ENCODE measurements around the gene GALNT10.

Gene GALNT10

GRCh38 chr5:154179846-154180710, 10.5 kb upstream of the GALNT10 start:
- DNase-seq = peak; percentile 16

GRCh38 chr5:154181161-154181560, 9.4 kb upstream of the GALNT10 start:
- no peak for DNase-seq

DNA sequence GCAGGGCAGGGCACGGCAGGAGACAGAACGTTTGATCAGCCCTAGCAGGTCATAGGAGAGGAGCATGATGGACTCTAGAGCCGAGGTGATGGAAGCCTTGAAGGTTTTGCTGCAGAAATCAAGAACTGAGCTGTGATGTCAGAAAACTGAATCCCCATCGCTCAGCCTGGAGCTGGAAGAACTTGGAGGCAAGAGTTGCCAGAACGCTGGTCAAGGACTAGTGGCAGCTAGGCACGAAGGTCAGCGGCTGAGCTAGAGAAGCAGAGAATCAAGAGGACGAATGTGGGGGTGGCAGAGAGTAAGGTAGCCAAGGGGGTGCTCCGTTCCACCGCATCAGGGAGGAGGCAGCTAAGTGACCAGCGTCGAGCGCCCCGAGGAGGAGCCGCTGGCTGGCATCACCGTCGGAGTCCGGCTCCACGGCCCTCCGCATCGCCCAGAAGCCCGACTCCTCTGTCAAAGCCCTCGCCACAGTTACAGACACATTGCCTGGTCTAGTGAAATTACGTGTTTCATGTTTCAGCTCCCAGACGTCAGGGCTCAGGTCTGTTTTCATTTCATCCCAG, 1.2 kb upstream of the GALNT10 start:
- no peak for DNase-seq

GRCh38 chr5:154189819-154190594, 526 bp upstream of the GALNT10 start:
- DNase-seq = peak; percentile 20

GRCh38 chr5:154191467-154192261, 1.1 kb downstream of the GALNT10 start:
- DNase-seq = no peak

DNA sequence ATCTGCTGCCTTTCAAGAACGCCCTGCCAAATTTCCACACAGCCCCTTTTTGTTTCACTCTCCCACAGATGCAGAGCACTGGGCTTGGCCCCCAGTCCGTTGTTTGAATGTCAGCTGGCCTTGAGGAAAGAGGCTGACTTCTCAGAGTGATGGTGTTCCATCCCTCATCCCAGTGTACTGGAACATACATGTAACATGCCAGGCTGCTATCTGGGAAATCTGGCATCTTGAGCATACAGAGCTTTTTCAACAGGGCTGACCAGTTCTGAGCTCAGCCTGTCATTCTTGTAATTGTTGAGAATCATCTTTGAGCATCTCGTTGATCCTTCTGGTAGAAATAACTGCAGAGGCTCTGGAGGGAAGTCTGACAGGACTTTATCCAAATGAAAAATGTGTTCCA, 2.8 kb downstream of the GALNT10 start:
- DNase-seq = no peak

- no peak for DNase-seq
Observed at GRCh38 chr5:154193701-154194121, 3.2 kb downstream of the GALNT10 start.

DNA sequence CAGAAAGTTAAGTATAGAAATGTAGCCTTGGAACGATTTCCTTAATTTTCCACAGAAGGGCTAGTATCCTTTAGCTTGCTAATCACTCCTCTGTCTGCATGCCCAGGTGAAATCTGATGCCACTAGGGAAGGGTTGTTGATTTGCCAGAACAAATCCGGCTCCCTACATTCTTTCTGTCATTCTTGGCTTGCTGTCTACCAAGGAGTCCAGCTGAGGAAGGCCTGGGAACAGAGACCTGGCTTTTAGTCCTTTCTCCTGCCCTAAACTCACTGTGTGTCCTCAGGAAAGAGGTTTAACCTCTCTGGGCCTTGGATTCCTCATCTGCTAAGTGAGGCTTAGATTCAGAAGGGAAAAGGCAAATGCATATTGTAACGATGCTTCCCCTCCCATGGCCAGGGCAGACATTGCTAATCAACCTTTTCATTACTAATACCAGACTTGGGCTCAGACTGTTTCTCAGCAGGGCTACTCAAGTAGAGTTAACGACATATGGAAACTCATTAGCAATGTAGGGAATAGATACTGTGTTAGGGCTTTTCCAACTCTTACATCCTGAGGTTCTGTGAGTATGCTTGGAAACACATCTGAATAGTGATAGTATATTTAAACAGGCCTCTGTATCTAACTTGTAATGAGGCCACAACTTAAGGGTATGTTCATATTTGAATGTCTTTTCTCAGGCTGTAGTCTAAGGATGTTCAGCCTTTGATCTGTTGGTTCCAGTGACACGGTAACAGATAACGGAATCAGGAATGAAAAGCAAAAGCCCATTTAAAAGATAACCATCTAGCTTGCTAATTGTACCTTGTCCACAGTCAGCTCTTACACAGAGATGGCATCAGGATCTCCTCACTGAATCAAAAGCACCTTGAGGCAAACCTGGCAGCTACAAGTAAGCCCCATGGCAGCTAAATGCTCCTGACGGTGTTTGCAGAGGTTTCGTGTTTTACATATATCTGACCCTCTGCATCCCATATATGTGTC, 4.1 kb downstream of the GALNT10 start:
- no peak for DNase-seq

- no peak for DNase-seq
Observed at GRCh38 chr5:154196281-154196680, 5.7 kb downstream of the GALNT10 start.

DNA sequence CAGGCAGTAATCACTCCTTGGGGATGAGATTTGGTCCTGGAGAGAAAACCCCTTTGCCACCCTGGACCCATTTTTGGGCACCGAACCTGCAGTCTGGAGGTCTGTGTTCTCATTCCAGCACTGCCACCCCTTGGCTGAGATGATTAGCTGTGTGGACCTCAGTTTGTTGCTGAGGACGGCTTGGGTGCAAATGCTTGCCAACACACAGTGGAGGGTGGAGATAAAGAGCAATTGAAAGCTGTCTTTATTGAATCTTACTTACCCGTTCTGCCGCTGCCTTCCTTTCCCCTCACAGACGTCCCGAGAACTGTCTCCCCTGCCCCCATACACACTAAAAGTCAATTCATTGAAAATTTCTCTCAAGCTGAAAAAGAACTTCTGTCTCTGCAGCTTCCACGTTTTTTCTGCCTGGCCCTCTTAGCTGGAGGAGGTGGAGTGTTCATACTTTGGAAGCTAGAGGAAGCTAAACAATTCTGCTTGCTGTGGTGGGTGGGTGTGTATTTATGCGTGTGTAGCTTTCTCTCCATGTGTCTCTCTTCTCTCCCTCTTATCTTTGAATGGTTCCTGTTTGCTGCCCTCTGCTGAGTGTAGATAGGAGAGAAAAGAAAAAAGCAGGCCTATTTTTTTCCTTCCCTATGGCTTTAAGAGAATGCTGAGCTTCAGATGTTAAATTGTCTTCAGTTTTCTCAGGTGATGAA, 6.6 kb downstream of the GALNT10 start:
- DNase-seq = peak; percentile 4

DNA sequence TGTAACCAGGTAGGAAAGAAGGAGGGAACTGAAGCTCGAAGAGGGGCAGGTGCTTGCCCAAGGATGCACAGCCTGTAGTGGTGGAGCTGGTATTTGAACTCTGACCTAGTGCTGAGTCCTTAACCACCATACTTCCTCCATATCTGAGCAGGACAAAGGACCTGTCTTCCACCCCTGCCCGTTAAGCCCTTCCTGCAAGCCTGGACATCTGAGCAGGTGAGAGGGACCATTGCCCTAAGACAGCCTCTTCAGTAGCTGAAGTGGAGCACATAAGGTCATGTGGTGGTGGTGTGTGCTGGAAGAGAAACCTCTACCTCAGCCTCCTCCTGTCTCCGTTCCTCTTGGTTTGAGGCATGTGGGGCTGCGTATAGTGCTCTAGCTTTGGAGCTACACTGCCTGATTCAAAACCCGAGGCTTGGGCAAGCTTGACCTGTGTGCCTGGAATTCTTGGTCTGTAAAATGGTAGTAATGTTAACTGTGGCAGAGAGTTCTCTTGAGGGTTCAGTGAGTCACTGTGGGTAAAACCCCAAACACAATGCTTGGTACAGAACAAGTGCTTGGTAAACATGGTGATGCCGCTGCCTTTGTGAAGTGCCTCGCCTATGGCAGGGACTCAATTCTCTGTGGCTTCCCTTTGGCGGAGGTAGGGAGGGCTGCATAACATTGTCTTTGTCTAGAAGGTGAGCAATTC, 7.4 kb downstream of the GALNT10 start:
- DNase-seq = no peak

DNA sequence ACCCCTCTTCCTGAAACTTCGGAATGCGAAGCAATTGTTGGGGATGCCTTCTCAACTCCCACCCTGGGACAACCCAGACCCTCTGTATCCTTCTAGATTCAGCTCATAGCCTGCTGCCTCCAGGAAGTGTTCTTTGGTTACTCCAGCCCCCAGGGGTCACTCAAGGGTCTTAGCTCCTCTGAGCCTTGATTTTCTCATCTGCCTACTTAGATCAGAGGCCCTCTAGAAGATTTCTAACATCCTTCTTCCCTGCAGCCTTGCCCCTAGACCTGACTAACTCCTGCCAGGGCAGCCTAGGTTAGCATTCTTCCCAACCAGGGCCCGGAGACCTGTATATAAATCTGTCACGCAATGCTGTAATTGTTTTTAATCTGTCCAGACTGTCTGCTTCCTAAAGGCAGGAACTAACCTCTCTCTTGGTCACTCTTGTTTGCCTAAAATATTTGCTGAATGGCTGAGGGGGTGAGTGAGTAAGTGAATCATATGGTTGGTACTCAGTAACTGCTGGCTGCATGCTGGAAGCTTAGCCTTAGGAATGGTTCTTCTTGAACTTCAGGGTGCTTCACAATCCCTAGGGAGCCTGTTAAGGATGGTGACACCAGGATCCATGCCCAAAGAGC, 8.2 kb downstream of the GALNT10 start:
- no peak for DNase-seq

DNA sequence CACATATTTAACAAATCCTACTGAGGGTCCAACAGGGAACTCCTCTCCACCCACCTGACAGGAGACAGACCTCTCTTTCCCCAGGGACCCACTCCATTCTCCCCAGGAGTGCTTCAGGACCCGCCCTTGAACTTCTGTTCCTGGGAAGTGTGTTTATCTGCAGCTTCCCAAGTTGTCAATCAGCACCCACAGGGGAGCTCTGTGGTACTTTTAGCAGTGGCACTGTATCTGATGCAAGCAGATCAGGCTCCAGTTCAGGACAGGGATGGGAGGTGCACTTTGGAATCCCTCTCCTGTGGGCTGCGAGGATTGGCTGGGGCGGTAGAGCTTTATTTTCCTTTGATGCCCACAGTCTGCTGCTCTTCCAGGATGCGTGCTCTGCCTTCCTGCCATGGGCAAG, 8.7 kb downstream of the GALNT10 start:
- no peak for DNase-seq

DNA sequence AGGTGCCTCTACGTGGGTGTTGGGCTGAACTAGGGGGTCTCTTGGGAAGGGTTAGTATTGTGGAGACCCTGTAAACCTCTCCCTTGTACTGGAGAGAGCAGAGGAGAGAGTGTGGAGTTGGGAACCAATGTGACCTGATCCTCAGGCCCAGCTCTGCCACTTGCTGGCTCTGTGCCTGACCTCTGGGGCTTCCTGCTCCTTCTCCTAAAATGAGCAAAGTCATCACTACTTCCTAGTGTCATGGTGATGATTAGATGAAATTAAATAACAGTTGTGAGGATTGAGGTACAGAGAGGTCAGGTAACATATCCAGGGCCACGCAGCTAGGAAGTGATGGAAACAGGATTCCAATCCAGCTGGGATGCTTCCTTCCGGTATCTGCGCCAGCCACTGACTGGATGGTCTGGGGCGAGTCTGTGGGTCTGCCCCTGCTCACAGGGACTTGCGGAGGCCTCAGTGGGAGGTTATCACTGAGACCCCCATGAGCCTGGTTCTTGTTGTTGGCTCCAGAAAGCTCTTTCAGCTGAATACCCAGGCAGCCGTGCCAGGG, 9.2 kb downstream of the GALNT10 start:
- DNase-seq = no peak

- DNase-seq = no peak
Observed at GRCh38 chr5:154200221-154200620, 9.7 kb downstream of the GALNT10 start.

DNA sequence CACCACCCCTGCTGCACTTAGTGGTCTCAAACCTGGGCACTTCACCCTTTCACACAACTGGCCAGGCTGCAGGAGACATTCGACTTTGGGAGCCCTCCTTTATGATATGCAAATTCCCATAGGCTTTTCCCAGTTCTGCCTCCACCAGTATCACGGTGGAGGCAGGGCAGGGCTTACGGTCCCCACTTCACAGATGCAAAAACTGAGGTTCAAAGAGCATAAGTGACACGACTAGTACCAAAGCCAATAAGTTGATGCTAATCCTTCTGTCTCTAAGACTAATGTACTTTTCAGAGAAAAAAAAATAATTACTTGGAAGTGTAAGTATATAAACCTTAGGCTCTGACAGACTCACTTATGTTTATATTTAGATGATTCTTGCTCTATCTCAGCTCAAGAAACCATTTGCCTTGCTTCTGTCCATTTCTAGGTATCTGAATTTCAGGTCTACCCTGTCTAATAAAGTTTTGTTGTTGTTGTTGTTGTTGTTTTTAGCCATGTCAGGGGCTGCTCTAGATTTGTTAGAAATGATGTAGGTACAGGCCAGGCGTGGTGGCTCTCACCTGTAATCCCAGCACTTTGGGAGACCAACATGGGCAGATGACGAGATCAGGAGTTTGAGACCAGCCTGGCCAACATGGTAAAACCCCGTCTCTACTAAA, 10.7 kb downstream of the GALNT10 start:
- DNase-seq = no peak

- no peak for DNase-seq
Observed at GRCh38 chr5:154202379-154203260, 12.1 kb downstream of the GALNT10 start.
